GM23248 (cell line): ENCODE data around the gene PES1.

Source experiments
- EZH2 ChIP-seq: fragments of 200-600 bp; sonication (generic); IDR thresholded peaks from 2 replicates; pipeline ENCODE4 v1.6.1; 2018; ENCODE audit warnings: antibody characterized with exemption, mild to moderate bottlenecking; ENCODE audit not compliant: insufficient read depth, poor library complexity, severe bottlenecking
- EZH2phosphoT487 ChIP-seq: fragments of 200-600 bp; sonication (generic); IDR thresholded peaks from 2 replicates; pipeline ENCODE4 v1.6.1; 2018; ENCODE audit warnings: antibody characterized with exemption, moderate library complexity, mild to moderate bottlenecking, low read depth; ENCODE audit not compliant: insufficient read depth

DNA sequence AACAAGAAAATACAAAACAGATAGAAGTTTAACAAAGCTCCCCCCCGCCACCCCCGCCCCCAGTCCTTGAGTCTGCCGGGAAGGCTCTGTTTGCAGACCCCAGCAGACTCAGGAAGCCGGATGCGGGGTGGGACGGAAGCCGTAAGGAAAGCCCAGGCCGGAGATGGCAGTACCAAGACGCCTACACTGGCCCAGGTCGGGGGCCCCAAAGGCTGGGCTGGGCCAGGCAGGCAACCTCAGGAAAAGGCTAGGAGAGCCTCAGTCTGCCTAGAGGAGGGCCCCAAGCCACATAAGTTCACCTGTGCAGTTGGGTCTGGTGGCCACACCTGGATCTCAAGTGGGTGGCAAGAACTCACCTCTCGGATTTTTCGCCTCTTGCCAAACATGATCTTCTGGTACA lies 13.2 kb downstream of the PES1 start:
- no peak for TF ChIP-seq EZH2
- TF ChIP-seq EZH2phosphoT487, result no peak
